Activated CD4-positive, alpha-beta T cell treated with anti-CD3 and anti-CD28 coated beads for 36 hours (primary cell): ENCODE results near the gene KLK2. TPM values are rescaled to one million over a fixed set of nuclear protein-coding genes. Genes with fewer than 3 reads are reported as not detected.

Experiments
- ATAC-seq: fragments of 200-7000 bp; cut with Tn5 transposase; one replicate; pipeline ENCODE4 v1.10.0; 2021; ENCODE audit warnings: mild to moderate bottlenecking, moderate library complexity
- CTCF ChIA-PET: fragments of 350-600 bp; sonication (Branson Sonifier 250); formaldehyde crosslinking; loops from one replicate; lab custom pipeline; 2021; ENCODE audit warnings: antibody characterized with exemption; lab: Charles Lee
- POLR2A ChIA-PET: fragments of 350-600 bp; sonication (Branson Sonifier 250); formaldehyde crosslinking; loops from one replicate; lab custom pipeline; 2021; ENCODE audit warnings: antibody characterized with exemption, inconsistent platforms; lab: Charles Lee
- DNase-seq: peaks from one replicate; pipeline ENCODE4 v3.0.0-alpha.2; 2020
- H3K27ac Mint-ChIP-seq: one replicate; pipeline ENCODE4 v1.8.0; 2021; ENCODE audit warnings: mixed read lengths
- H3K27me3 Mint-ChIP-seq: one replicate; pipeline ENCODE4 v1.8.0; 2021; ENCODE audit warnings: mixed read lengths
- H3K36me3 Mint-ChIP-seq: one replicate; pipeline ENCODE4 v1.8.0; 2021; ENCODE audit warnings: low read depth, mixed read lengths
- H3K4me1 Mint-ChIP-seq: one replicate; pipeline ENCODE4 v1.8.0; 2021; ENCODE audit warnings: mixed read lengths
- H3K4me3 Mint-ChIP-seq: one replicate; pipeline ENCODE4 v1.8.0; 2021; ENCODE audit warnings: mild to moderate bottlenecking, moderate library complexity, mixed read lengths
- H3K9me3 Mint-ChIP-seq: one replicate; pipeline ENCODE4 v1.8.0; 2021; ENCODE audit warnings: low read depth, mixed read lengths
- intact Hi-C, 2 experiments: fragments of 100-400 bp; cut with DNase I in 1 of 2; cut with micrococcal nuclease in 1 of 2; formaldehyde crosslinking; loops; one replicate each; pipeline versions ENCODE4 v1.14.2 to v1.15.1; 2022 to 2024; cut with DNase I, micrococcal nuclease
- total RNA-seq, 2 experiments: library from RNA; stranded (reverse); gene quantifications; one replicate each; pipeline ENCODE4 v1.2.3, GENCODE V29; 2021

The KLK2 gene
- total RNA-seq, 2 experiments from 2014 or later: not detected

GRCh38 chr19:50928831-50929230, 55.6 kb downstream of the KLK2 start:
- Mint-ChIP-seq H3K4me3 (no peak overlapping the region), H3K27ac (no peak overlapping the region), H3K27me3 (peaks cover 31% of the 10 kb centered on the region), H3K36me3 (no peaks in the 10 kb centered on the region), H3K9me3 (no peaks in the 10 kb centered on the region), H3K4me1 (no peaks in the 10 kb centered on the region)
- DNase-seq: no peak
- intact Hi-C loops: loop anchor here in 1 of 2 experiments (1.0 kb wide), 1 partner anchor 168 kb away; no protein-coding TSS in a partner anchor
- POLR2A ChIA-PET: no interaction called here
- CTCF ChIA-PET: no interaction called here
- ATAC-seq: no peak

Other genes starting within 250 kb of the KLK2 start
- under 1 TPM; 0.11 to 0.16 TPM for gene SYT3, start 233.6 kb upstream of the KLK2 start, total RNA-seq
- gene C19orf81, start 224.0 kb upstream of the KLK2 start, total RNA-seq: 1 to 10 TPM; 1.3 to 1.7 TPM
- not detected for gene SHANK1, start 153.6 kb upstream of the KLK2 start, total RNA-seq
- gene CLEC11A, start 150.1 kb upstream of the KLK2 start, total RNA-seq: 1 to 10 TPM in 1 of 2 experiments, under 1 TPM in 1; 0.64 to 1.0 TPM
- not detected for gene GPR32, start 103.0 kb upstream of the KLK2 start, total RNA-seq
- not detected for gene ACP4, start 83.0 kb upstream of the KLK2 start, total RNA-seq
- 1 to 10 TPM; 2.4 to 2.6 TPM for gene KLK1, start 49.7 kb upstream of the KLK2 start, total RNA-seq
- not detected for gene KLK15, start 39.9 kb upstream of the KLK2 start, total RNA-seq
- not detected for gene KLK3, start 18.5 kb upstream of the KLK2 start, total RNA-seq
- not detected for gene KLK4, start 38.0 kb downstream of the KLK2 start, total RNA-seq
- gene KLK5, start 79.6 kb downstream of the KLK2 start, total RNA-seq: not detected
- gene KLK6, start 96.2 kb downstream of the KLK2 start, total RNA-seq: not detected
- gene KLK7, start 110.5 kb downstream of the KLK2 start, total RNA-seq: not detected
- not detected for gene KLK8, start 128.2 kb downstream of the KLK2 start, total RNA-seq
- not detected for gene KLK10, start 146.3 kb downstream of the KLK2 start, total RNA-seq
- gene KLK11, start 153.2 kb downstream of the KLK2 start, total RNA-seq: not detected
- gene KLK12, start 161.6 kb downstream of the KLK2 start, total RNA-seq: not detected
- not detected for gene KLK13, start 191.7 kb downstream of the KLK2 start, total RNA-seq
- gene KLK14, start 209.4 kb downstream of the KLK2 start, total RNA-seq: 1 to 10 TPM in 1 of 2 experiments, under 1 TPM in 1; 0.69 to 1.1 TPM
- 1 to 10 TPM; 7.2 to 9.1 TPM for gene CTU1, start 235.0 kb downstream of the KLK2 start, total RNA-seq